ENCODE results near the gene GADD45A.

Gene GADD45A

DNA sequence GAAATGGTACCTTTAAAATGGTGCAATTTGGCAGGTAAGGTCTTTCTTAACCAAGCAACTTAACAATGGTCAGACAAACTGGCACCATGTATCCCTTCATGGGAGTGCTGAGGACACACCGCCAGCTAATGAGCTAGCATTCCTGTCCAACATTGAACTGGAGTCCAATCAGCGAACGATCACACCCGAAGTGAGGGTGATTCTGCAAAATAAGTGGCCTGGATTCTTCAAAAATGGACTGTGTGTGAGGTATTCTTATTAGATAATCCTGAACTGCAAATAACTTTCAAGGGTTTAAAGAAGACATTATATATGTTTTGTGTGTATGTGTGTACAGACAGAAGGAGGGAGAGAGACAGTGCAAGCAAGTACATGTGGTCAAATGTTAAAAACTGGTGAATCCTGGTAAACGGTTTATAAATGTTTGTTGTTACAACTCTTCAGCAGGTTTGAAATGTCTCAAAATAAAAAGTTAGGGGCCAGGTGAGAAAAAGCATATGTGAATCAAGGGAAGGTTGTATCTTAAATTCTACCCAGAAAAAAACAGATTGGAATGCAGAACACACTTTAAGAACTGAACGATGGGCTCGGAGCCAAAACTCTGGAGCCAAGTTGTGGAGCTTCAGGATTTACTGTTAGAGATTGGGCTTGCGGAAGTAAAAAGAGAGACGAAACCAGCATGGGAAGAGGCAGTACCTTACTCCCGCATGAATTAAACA is 20.9 kb downstream of the GADD45A start:
- no peak for DNase-seq (ENCODE audit: low spot score)
- TF ChIP-seq, protein P1, sequence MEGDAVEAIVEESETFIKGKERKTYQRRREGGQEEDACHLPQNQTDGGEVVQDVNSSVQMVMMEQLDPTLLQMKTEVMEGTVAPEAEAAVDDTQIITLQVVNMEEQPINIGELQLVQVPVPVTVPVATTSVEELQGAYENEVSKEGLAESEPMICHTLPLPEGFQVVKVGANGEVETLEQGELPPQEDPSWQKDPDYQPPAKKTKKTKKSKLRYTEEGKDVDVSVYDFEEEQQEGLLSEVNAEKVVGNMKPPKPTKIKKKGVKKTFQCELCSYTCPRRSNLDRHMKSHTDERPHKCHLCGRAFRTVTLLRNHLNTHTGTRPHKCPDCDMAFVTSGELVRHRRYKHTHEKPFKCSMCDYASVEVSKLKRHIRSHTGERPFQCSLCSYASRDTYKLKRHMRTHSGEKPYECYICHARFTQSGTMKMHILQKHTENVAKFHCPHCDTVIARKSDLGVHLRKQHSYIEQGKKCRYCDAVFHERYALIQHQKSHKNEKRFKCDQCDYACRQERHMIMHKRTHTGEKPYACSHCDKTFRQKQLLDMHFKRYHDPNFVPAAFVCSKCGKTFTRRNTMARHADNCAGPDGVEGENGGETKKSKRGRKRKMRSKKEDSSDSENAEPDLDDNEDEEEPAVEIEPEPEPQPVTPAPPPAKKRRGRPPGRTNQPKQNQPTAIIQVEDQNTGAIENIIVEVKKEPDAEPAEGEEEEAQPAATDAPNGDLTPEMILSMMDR (IDR thresholded peaks at IDR 0.05; ENCODE audit: extremely low read depth, missing control alignments), result no peak

DNA sequence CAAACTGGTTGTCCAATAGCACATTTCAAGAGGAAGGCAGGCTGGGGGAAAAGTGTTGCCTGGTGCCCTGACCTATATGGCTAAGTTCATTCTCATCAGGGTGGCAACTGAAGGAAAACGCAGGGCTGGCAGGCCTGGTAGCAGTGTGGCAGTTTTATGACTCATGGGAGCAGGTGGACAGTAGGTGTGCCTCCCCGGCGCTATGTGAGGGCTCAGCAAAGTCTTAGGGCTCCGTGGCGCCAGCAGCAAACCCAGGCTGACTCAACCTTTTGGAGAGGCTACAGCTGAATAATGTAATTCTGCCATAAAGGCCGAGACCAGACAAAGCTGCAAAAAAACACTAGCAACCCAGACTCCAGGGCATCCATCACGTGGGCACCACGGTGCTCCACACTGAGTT is 23.6 kb downstream of the GADD45A start:
- no peak for DNase-seq (ENCODE audit: low spot score)
- TF ChIP-seq, protein P1 (IDR thresholded peaks at IDR 0.05; ENCODE audit: extremely low read depth, missing control alignments), result no peak

DNA sequence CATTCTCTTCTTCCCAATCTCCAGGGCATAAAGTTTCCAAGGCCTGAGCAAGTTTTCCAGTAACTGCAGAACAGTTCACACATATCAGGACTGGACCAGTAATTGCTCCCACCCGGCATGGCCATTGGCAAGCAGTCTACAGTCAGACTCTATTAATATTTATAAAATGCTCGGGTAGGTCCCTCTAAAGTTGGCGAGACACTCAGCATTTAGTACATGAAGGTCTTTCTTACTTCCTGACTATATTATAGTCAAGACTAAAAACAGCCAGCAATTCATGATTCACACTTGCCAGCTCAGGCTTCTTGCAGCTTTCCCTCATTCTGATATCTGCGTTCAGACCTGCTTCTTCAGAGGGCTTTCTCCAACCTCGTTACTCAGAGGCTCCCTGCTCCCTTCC is 25.4 kb downstream of the GADD45A start:
- DNase-seq (ENCODE audit: low spot score), result no peak
- TF ChIP-seq, protein P1 (IDR thresholded peaks at IDR 0.05; ENCODE audit: extremely low read depth, missing control alignments), result no peak

DNA sequence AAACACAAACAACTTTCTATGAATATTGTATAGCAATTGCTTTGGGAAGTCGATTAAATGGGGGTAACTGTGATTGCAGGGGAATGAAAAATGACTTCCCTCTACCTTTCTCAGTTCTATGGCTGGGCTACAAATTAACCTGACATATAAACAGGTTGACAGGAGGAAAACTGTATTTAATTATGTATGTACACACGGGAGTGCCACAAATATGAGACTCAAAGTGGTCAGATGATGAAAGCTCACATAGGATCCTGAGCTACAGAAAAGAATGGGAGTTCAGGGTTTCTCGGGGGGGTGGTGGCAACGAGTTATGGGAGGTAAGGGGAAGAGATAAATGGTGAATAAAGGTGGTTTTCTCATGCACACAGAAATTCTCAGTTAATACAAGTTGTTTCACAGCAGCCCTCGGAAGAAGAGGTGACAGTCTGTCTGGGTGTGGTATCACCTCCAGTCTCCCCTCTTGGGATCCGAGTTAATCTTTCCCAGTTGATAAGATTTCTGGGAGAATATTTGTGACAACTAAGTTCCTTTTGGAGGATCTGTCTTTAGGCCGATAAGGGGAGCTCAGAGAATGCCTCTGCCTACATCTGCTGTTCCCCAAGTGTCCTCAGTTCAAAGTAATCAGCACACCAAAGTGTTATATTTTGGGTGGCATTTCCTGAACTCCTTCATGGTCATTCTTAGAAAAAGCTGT is 26.3 kb downstream of the GADD45A start:
- no peak for DNase-seq (ENCODE audit: low spot score)

DNA sequence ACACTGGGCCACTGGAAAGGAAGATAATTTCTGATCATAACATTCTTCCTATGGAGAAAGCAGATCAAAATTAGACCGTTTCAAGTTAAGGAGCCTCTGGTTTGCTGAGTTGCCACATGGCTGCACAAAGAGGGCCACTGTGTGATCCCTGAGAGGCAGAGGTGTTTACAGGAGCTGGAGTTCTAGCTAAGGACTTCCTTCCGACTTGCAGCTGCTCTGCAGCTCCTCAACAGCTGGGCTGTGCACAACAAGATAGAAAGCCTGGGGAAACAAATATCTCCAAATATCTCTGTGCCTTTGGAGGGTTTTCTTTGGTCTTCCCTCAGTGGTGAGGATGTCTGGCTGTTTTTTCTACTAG is 26.8 kb downstream of the GADD45A start:
- TF ChIP-seq, protein P1 (IDR thresholded peaks at IDR 0.05; ENCODE audit: extremely low read depth, missing control alignments), result no peak
- no peak for DNase-seq (ENCODE audit: low spot score)

More for the DNA sequence above, 26.3 kb downstream of the GADD45A start:
- TF ChIP-seq, protein P1 (IDR thresholded peaks at IDR 0.05; ENCODE audit: extremely low read depth, missing control alignments), result no peak

DNA sequence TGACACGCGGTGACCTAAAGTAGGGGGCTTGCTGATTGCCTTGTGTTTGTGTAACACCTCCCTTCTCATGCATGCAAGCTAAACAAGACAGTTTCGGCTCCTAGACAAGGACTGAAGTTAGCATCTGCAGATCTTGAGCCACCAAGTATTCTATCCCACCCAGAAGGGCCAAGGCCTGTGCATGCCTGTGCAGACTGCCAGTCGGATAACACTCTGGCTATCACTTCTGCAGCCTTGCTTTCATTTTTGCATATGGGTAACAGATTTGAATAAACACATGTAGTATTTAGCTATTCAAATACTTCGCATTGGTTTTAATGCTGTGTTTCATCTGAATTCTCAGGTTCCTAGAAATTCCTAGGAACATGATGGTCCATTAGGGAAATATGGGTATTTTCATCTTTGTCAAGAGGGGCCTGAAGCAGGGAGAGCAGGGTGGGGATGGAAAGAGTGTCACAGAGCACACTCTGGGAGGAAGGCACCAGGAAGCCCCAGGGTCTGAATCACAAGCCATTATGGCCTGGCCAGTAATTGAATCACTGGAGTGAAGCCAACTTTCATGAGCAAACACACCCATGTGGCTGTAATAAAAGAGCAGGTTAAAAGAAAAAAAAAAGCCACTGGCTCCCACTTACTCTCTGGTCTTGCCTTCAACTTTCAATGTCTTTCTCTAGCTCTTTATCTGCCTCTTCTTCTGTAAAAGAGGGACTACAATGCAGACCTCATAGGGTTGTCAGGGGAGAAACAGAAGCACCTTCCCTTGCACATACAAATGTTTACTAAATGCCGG is 28.3 kb downstream of the GADD45A start:
- no peak for DNase-seq (ENCODE audit: low spot score)
- TF ChIP-seq, protein P1 (IDR thresholded peaks at IDR 0.05; ENCODE audit: extremely low read depth, missing control alignments), result no peak

DNA sequence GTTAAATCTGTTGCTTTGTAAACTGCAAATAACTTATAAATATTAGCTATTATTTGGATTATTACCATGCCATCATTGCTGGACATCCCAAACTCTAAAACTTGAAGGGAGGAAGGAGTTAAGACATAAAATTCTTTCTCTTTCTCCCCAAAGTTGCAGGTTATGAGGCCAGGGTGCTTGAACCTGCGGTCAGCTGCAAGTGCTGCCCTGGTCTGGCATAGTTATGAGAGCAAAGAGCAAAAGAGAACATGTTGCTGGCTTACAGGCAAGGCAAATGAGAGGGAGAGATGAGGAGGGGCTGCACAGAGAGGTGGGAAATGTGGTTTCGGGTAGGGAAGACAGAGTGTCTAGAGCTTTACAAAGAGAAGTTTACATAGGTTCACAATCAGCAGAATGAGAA is 30.8 kb downstream of the GADD45A start:
- TF ChIP-seq, protein P1 (IDR thresholded peaks at IDR 0.05; ENCODE audit: extremely low read depth, missing control alignments), result no peak
- DNase-seq (ENCODE audit: low spot score), result no peak
